Measurements from ENCODE around the gene ZNF555. TPM values are rescaled to one million over a fixed set of nuclear protein-coding genes. Genes with fewer than 3 reads are reported as not detected.
"Not testable (repeated sequence)": the region's sequence is repeated elsewhere in the genome, so short reads cannot be mapped to it uniquely, and the experiment has no call there.

Gene ZNF555
- total RNA-seq, 1 donor from 2014 or later, result 3.1 TPM

DNA sequence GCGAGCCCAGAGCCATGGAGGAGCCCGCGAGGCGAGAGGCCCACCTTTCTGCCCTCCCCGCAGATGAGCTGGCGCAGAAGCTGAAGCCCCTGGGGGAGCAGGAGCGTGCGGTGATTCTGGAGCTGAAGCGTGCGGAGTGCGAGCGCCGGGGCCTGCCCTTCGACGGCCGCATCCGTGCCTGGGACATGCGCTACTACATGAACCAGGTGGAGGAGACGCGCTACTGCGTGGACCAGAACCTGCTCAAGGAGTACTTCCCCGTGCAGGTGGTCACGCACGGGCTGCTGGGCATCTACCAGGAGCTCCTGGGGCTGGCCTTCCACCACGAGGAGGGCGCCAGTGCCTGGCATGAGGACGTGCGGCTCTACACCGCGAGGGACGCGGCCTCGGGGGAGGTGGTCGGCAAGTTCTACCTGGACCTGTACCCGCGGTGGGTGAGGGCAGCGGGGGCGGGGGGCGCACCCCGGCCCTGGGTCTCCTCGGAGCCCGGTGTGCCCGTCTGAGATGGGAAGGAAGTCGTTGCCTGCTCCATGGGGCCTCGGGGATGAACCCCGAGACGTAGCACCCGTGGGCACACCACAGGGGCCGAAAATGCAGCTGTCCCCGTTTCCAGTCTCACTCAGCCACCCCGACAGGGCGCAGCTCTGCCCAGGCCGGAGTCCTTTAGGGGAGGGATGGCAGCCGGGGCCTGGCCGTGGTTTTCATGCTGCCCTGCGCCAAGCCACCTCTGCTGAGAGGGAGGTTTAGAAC, 33.7 kb upstream of the ZNF555 start:
- no peak for DNase-seq (ENCODE audit: low read depth in 2 of 2)

DNA sequence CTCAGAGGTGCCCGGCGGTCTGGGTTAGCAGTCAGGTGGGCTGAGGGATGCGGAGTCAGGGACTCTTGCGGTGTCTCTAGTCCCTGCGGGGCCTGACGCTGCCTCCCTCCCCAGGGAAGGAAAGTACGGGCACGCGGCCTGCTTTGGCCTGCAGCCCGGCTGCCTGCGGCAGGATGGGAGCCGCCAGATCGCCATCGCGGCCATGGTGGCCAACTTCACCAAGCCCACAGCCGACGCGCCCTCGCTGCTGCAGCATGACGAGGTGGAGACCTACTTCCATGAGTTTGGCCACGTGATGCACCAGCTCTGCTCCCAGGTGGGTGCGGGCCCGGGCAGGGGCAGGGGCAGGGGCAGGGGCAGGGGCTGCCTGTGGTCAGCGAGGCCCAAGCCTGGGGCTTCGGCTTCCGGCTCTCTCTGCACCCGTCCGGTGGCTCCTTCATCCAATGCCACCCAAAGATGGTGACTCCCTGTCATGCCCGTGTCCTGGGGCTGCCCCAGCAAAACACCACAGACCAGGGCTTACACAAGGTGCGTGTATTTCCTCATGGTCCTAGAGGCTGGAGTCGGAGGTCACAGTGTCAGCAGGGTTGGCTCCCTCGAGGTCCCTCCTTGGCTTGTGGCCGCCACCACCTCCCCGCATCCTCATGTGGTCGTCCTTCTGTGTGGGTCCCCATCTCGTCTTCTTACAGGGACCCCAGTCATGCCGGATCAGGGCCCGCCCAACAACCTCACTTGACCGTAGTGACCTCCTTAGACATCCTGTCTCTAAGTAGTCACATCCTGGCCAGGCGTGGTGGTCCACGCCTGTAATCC, 32.9 kb upstream of the ZNF555 start:
- DNase-seq (ENCODE audit: low read depth in 2 of 2), result no peak

DNA sequence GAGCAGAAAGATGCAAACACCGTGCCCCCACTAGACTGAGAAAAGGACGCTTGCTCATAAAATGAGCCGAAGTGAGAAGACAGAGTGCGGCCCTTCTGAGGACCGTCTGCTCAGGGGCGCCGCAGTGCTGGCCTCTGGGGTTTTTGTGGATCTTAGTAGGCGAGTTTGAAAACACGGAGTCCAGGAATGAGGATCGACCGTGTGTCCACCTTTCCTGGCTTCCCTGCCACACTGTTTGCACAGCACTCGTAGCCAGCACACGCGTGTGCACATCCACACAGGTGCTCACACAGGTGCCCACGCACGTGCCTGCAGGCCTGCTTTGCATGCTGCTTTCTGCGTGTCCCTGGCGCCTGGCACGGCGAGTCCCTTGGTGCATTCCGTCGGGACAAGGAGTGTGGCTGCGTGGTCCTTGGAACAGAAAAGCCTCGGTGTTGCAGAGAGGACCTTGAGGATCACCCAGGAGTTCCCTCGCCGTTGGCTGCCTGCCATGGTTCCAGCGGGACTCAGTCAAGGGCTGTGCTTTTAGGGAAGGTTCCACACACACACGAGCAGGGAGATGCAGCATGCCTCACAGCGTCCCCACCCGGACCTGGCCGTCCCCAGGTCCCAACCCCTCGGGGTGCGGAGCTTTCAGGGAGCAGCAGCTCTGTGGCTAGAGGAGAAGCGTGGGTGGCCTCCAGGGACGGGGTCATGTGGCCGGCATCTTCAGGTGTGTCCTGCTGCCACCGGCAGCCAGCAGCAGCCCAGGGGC, 31.7 kb upstream of the ZNF555 start:
- DNase-seq (ENCODE audit: low read depth in 2 of 2), result no peak

DNA sequence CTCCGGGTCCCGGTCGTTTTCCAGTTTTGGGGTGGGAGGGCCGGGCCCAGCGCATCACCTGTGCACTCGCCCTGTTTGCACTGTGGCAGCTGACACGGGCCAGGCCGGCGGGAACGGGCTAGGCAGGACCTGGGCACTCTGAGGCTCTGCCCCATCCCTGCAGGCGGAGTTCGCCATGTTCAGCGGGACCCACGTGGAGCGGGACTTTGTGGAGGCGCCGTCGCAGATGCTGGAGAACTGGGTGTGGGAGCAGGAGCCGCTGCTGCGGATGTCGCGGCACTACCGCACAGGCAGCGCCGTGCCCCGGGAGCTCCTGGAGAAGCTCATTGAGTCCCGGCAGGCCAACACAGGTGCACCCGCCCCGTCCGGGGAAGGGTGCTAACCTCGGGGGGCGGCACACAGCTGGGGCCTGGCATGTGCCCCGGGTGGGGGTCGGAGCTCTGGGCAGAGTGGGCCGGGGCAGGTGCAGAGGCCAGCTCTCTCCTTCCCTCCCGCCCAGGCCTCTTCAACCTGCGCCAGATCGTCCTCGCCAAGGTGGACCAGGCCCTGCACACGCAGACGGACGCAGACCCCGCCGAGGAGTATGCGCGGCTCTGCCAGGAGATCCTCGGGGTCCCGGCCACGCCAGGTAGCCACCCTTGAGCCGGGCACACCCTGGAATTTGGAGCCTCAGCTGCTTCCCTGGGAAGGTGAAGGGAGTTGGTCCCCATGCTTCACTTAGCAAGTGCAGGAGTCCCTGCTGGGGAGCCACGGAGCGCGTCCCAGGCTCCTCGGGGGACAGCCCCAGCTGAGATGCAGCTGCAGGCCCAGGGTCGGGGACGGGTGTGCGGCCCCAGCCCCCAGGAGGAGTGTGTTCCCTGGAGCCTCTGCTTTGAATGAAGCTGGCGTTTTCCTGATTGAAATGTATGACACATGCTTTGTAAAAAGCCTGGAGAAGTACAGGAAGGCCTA, 30.9 kb upstream of the ZNF555 start:
- DNase-seq (ENCODE audit: low read depth in 2 of 2), result no peak

DNA sequence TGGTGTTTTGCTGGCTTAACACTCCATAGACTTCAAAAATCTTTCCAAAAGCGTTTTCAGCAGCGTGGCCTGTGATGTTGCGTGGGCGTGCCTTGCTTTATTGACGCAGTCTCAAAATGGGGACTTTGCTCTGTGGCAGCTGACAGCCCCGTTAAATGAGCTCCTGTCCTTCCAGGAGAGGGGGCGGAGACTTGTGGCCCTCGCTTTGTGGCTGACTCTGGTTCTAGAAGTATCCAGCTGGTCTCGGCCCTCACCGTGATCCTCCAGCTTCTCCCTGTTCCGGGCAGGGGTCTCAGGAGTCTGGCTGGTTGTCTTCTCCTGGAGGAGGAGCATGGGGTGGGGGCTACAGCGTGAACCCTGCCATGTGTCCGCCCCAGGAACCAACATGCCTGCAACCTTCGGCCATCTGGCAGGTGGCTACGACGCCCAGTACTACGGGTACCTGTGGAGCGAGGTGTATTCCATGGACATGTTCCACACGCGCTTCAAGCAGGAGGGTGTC, 30.0 kb upstream of the ZNF555 start:
- DNase-seq (ENCODE audit: low read depth in 2 of 2), result no peak

- no peak for DNase-seq (ENCODE audit: low read depth in 2 of 2)
These were observed 29.4 kb upstream of the ZNF555 start for GRCh38 chr19:2811735-2812413.

DNA sequence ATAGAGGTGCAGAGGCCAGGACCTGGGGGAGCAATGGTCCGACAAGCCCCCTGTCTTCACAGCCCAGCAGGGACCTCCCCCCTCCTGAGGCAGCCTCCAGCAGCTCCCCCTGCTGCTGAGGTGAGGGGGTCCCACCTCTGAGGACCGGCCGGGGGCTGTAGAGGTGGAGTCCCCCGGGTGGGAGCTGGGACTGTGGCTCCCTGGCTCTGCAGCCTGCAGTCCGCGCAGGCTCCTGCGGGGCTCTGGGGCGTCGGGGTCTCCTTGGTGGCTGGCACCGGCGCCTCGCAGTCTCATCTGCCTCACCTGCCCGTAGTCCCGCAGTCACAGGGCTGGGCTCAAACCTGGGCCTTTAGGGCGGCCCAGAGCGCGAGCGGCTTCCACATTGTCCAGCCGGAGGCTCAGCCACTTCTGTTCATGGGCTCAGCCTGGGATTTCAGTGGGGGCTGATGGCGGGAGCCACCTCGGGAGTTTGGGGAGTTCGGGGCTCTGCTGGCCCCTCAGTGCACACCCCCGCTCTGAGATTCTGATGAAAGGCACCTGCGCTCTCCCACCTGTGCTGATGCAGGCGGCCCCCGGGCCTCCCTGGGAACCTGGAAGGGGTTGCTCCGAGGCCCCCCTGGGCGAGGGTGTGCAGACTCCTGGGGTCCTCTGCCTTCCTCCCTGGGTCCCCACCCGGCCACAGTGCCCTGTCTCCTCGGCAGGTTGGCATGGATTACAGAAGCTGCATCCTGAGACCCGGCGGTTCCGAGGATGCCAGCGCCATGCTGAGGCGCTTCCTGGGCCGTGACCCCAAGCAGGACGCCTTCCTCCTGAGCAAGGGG, 28.7 kb upstream of the ZNF555 start:
- no peak for DNase-seq (ENCODE audit: low read depth in 2 of 2)

DNA sequence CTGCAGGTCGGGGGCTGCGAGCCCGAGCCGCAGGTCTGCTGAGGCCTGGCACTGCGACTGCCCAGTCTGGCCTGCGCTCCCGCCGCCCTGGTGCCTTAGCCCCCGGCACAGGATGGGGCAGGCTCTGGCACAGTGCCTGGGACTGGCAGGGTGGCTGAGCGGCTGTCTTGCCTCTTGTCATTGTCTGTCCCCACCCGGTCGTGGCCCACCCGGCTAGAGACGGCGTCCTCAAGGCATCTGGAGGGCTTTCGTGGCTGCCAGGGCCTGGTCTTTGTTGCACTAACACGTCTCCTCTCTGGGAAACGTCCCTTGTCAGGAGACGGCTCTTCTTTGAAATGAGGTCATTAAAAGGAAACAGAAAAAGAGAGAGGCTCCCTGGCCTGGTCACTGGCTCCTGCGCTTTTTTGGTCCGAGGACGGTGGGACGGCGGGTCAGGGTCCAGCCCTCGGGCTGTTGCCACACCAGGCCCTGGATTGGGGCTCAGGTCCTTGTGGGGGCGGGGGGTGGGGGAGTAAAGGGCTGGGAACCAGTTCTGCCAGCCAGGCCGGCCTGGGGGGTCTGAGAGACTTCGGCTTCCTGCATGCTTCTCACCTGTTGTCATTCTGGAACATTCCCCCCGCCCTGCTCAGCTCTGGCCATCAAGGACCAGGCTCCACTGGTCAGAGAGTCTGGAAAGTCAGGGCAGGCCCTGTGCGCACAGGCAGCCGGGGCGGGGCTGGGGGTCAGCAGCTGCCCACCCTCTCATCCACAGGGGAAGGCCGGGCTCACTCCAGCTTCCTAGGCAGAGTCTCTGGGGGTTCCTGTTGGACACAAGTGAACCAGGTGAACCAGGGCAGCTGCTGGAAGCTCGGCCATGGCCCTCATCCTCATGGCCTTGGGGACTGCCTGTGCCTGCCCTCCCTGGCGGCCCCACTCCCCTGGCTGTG, 27.8 kb upstream of the ZNF555 start:
- no peak for DNase-seq (ENCODE audit: low read depth in 2 of 2)

- DNase-seq (ENCODE audit: low read depth in 2 of 2), result no peak
These were observed 26.8 kb upstream of the ZNF555 start for GRCh38 chr19:2814426-2814825.

DNA sequence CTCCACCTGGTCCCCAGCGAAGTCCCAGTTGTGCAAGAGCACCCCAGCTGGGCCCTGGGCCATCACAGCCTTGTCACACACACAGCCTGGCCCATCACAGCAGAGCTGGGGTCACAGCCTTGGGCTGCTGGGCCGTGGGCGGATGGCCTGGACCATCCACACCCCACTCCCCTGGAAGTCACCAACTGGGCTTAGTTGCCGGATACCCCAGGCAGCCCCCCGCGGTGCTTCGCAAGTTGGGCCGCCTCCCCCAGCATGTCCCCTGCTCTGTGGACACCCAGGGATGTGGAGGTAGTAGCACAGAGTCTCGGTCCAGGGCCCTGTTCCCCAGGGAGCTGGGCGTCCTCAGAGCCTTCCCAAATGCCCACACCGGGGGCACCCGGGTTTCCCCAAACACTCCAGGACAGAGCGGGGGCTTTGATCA, 26.1 kb upstream of the ZNF555 start:
- DNase-seq (ENCODE audit: low read depth in 2 of 2), result no peak

DNA sequence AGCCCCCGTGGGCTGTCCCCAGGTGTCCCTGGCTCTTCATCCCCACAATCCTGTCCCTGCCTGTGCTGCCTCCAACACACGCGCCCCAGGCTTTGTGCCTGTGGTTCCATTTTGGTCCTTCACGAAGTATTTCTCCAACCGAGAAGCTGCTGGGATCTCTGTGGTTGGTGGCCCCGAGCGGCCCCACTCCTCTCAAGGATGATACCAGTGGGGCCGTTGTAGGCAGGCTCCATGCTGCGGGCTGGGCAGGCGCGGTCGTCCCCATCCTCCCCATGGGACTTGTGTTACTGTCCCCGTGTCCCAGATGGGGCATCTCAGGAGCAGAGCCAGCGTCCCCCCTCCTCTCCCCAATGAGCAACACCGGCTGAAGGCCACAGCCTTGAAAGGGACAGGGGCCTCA, 25.4 kb upstream of the ZNF555 start:
- no peak for DNase-seq (ENCODE audit: low read depth in 2 of 2)

DNA sequence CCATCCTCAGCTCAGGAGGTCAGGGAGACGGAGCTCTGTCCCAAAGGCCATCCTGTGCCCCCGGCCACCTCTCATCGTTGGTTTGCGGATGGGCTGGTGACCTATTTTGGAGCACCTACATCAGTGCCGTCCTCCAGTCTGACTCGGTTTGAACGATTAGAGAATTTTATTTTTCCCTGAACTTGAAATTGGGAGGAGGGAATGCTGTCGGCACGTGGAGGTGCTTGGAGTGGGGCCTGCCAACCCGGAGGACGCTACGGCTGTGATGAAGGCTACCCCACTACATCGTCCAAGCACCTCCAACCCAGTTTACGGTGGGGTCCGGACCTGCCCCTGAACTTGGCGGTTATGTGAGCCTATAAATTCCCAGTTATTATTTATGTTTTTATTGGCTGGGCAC, 24.6 kb upstream of the ZNF555 start:
- no peak for DNase-seq (ENCODE audit: low read depth in 2 of 2)

GRCh38 chr19:2817237-2817829, 23.9 kb upstream of the ZNF555 start:
- DNase-seq (ENCODE audit: low read depth in 2 of 2), result not testable (repeated sequence)

DNA sequence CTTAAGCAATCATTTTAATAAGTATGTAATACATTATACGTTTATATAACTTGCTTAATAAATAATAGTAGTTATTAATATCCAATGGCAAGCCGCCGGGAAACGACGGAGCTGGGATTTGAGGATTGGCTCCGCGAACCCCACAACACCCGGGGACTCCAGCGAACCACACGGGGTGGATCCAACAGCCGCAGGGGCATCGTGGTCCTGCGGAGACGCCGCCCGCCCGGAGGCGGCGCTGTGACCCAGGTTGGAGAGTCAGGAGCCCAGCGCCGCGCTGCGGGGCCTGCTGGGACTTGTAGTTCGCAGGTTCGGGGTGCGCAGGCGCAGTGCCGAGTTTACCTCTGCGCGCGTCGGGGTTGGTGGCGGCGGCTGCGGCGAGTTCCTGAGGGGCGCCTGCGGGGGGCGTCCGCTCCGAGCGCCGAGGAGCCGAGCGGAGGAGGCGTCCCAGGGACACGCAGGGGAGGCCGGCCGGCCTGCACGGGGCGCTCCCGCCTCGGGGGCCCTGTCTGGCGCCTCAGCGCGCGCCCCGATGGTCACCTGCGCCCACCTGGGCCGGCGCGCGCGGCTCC, 21.6 kb upstream of the ZNF555 start, which contains the start of gene ZNF554:
Gene ZNF554 (plus strand): TSS at position 329 of the 572 bp plus-strand sequence. CDS start 204 bp downstream, at position 533.
- DNase-seq (ENCODE audit: low read depth in 2 of 2), result peak; percentile 92 to 97

- DNase-seq (ENCODE audit: low read depth in 2 of 2), result no peak
These were observed 21.1 kb upstream of the ZNF555 start for GRCh38 chr19:2820112-2820702.

- DNase-seq (ENCODE audit: low read depth in 2 of 2), result no peak
These were observed 18.4 kb upstream of the ZNF555 start for GRCh38 chr19:2822846-2823245.

GRCh38 chr19:2823646-2824045, 17.6 kb upstream of the ZNF555 start:
- no peak for DNase-seq (ENCODE audit: low read depth in 2 of 2)
